Common myeloid progenitor, CD34-positive (primary cell): Measurements from ENCODE around the gene TENM4.

Experiments
- CTCF ChIA-PET: fragments of 350-600 bp; sonication (Branson Sonifier 250); formaldehyde crosslinking; loops from one replicate; lab custom pipeline; 2021; ENCODE audit warnings: antibody characterized with exemption; lab: Charles Lee
- POLR2A ChIA-PET: fragments of 350-600 bp; sonication (Branson Sonifier 250); formaldehyde crosslinking; loops from one replicate; lab custom pipeline; 2021; ENCODE audit warnings: antibody characterized with exemption; lab: Charles Lee
- DNase-seq, 3 donors: peaks; one replicate each; pipeline versions ENCODE4 v3.0.0 to v3.0.0-alpha.2; 2013
- H3K27ac ChIP-seq, 2 experiments: 1 replicate in 1 of 2; 2 replicates in 1 of 2; pipeline ENCODE4 v1.7.0; 2013; ENCODE audit warnings: inconsistent platforms in 2 of 2, low read length in 2 of 2, mild to moderate bottlenecking in 2 of 2, low read depth in 1 of 2, moderate library complexity in 1 of 2; ENCODE audit not compliant: severe bottlenecking in 2 of 2, insufficient read depth in 1 of 2, poor library complexity in 1 of 2
- H3K27me3 ChIP-seq, 5 experiments: replicated peaks in 2 of 5; 1 replicate in 3 of 5; 2 replicates in 2 of 5; pipeline versions ENCODE4 v1.6.1 to v1.7.0; 2013; ENCODE audit warnings: low read length in 4 of 5, mild to moderate bottlenecking in 2 of 5, moderate library complexity in 2 of 5, inconsistent platforms in 1 of 5; ENCODE audit not compliant: insufficient read depth in 5 of 5, control insufficient read depth in 4 of 5
- H3K36me3 ChIP-seq, 4 experiments: 1 replicate in 2 of 4; 2 replicates in 2 of 4; pipeline versions ENCODE4 v1.6.1 to v1.7.0; 2013; ENCODE audit warnings: low read length in 3 of 4, control low read depth in 1 of 4, mild to moderate bottlenecking in 1 of 4; ENCODE audit not compliant: control insufficient read depth in 4 of 4, insufficient read depth in 4 of 4
- H3K4me1 ChIP-seq, 4 experiments: 1 replicate in 3 of 4; 2 replicates in 1 of 4; pipeline versions ENCODE4 v1.6.1 to v1.7.1; 2013; ENCODE audit warnings: low read length in 3 of 4, mild to moderate bottlenecking in 3 of 4, control low read depth in 1 of 4, inconsistent platforms in 1 of 4, moderate library complexity in 1 of 4; ENCODE audit not compliant: control insufficient read depth in 4 of 4, insufficient read depth in 4 of 4; ENCODE audit errors: control extremely low read depth in 1 of 4
- H3K4me3 ChIP-seq, 7 experiments: 1 replicate in 4 of 7; 2 replicates in 3 of 7; pipeline versions ENCODE4 v1.5.1 to v1.7.0; 2013; ENCODE audit warnings: mild to moderate bottlenecking in 7 of 7, low read length in 6 of 7, moderate library complexity in 6 of 7, inconsistent platforms in 2 of 7, low read depth in 2 of 7, control low read depth in 1 of 7; ENCODE audit not compliant: insufficient read depth in 4 of 7, control insufficient read depth in 1 of 7; ENCODE audit errors: extremely low read depth in 1 of 7
- H3K9me3 ChIP-seq, 5 experiments: 1 replicate in 4 of 5; 2 replicates in 1 of 5; pipeline versions ENCODE4 v1.6.1 to v1.7.1; 2013; ENCODE audit warnings: low read length in 4 of 5, mild to moderate bottlenecking in 2 of 5, inconsistent platforms in 1 of 5, low read depth in 1 of 5, moderate library complexity in 1 of 5; ENCODE audit not compliant: control insufficient read depth in 4 of 5, insufficient read depth in 2 of 5; ENCODE audit errors: control extremely low read depth in 1 of 5
- WGBS: methylation state at CpG from one replicate; pipeline ENCODE4 v1.1.5; 2013; ENCODE audit not compliant: insufficient coverage; 5-methylcytosine and 5-hydroxymethylcytosine counted together

The TENM4 gene

GRCh38 chr11:78851878-78852586 lies 588.8 kb downstream of the TENM4 start:
- Histone ChIP-seq H3K27ac (no peak overlapping the region), H3K4me3 (no peak overlapping the region), H3K27me3 (peaks cover 0 to 20% (median 2%) of the 10 kb centered on the region in 5 experiments), H3K4me1 (no peaks in the 10 kb centered on the region), H3K9me3 (no peaks in the 10 kb centered on the region), H3K36me3 (no peaks in the 10 kb centered on the region)
- ChIA-PET CTCF (no interaction called here), POLR2A (no interaction called here)
- peak in 2 of 3 donors; percentile 3 to 6 for DNase-seq
- WGBS, result 70% methylated on average over 7 of the region's 7 CpGs

- ChIA-PET POLR2A (no interaction called here), CTCF (no interaction called here)
- no peaks in the 10 kb centered on the region for H3K36me3 ChIP-seq
- H3K27me3 ChIP-seq, result peaks cover 0 to 29% (median 4%) of the 10 kb centered on the region in 5 experiments
- H3K4me3 ChIP-seq, result no peak overlapping the region
- H3K27ac ChIP-seq, result no peak overlapping the region
- no CpG with 5 or more reads among the region's 3 CpGs for WGBS
- H3K4me1 ChIP-seq, result no peaks in the 10 kb centered on the region
- DNase-seq, result no peak
- H3K9me3 ChIP-seq, result no peaks in the 10 kb centered on the region
Measured at GRCh38 chr11:78850078-78850477, 590.8 kb downstream of the TENM4 start.

GRCh38 chr11:78846269-78846668 lies 594.6 kb downstream of the TENM4 start:
- Histone ChIP-seq H3K9me3 (no peaks in the 10 kb centered on the region), H3K4me1 (no peaks in the 10 kb centered on the region), H3K36me3 (no peaks in the 10 kb centered on the region), H3K27me3 (peaks cover 0 to 23% (median 7%) of the 10 kb centered on the region in 5 experiments), H3K27ac (no peak overlapping the region), H3K4me3 (no peak overlapping the region)
- no peak for DNase-seq
- ChIA-PET CTCF (no interaction called here), POLR2A (no interaction called here)
- 98% methylated on average over 5 of the region's 5 CpGs for WGBS

GRCh38 chr11:78845496-78845895 lies 595.3 kb downstream of the TENM4 start:
- H3K27me3 ChIP-seq, result peaks cover 0 to 17% (median 7%) of the 10 kb centered on the region in 5 experiments
- no peak overlapping the region for H3K27ac ChIP-seq
- H3K9me3 ChIP-seq, result no peaks in the 10 kb centered on the region
- no CpG with 5 or more reads among the region's 6 CpGs for WGBS
- H3K4me1 ChIP-seq, result no peaks in the 10 kb centered on the region
- no peak overlapping the region for H3K4me3 ChIP-seq
- no peaks in the 10 kb centered on the region for H3K36me3 ChIP-seq
- CTCF ChIA-PET, result interaction anchor here (0.7 kb wide), 1 partner anchor 14 kb away, joined by 3 read pairs; no protein-coding TSS in a partner anchor
- DNase-seq, result no peak
- POLR2A ChIA-PET, result no interaction called here

- Histone ChIP-seq H3K27ac (no peak overlapping the region), H3K9me3 (no peaks in the 10 kb centered on the region), H3K4me1 (no peaks in the 10 kb centered on the region), H3K4me3 (no peak overlapping the region), H3K27me3 (peaks cover 0 to 8% (median 3%) of the 10 kb centered on the region in 5 experiments), H3K36me3 (no peaks in the 10 kb centered on the region)
- 78% methylated on average over 4 of the region's 5 CpGs for WGBS
- POLR2A ChIA-PET, result no interaction called here
- CTCF ChIA-PET, result no interaction called here
- no peak for DNase-seq
Measured at GRCh38 chr11:78841456-78842060, 599.3 kb downstream of the TENM4 start.

GRCh38 chr11:78840623-78841022 lies 600.2 kb downstream of the TENM4 start:
- 93% methylated on average over 4 of the region's 4 CpGs for whole genome bisulfite sequencing
- Histone ChIP-seq H3K36me3 (no peaks in the 10 kb centered on the region), H3K27ac (no peak overlapping the region), H3K27me3 (peaks cover 0 to 6% (median 2%) of the 10 kb centered on the region in 5 experiments), H3K4me1 (no peaks in the 10 kb centered on the region), H3K4me3 (no peak overlapping the region), H3K9me3 (no peaks in the 10 kb centered on the region)
- POLR2A ChIA-PET, result no interaction called here
- no peak for DNase-seq
- CTCF ChIA-PET, result no interaction called here

GRCh38 chr11:78840200-78840599 lies 600.6 kb downstream of the TENM4 start:
- 83% methylated on average over 1 of the region's 3 CpGs for WGBS
- no peaks in the 10 kb centered on the region for H3K4me1 ChIP-seq
- POLR2A ChIA-PET, result no interaction called here
- H3K27me3 ChIP-seq, result peaks cover 0 to 4% (median 2%) of the 10 kb centered on the region in 5 experiments
- no peaks in the 10 kb centered on the region for H3K9me3 ChIP-seq
- no peak for DNase-seq
- no peak overlapping the region for H3K4me3 ChIP-seq
- H3K36me3 ChIP-seq, result no peaks in the 10 kb centered on the region
- CTCF ChIA-PET, result no interaction called here
- no peak overlapping the region for H3K27ac ChIP-seq
